PC-3 (cell line): ENCODE data around the gene SMYD3.

ENCODE experiments used
- CTCF ChIP-seq: fragments of 300-600 bp; sonication (generic); conservative IDR thresholded peaks from 2 replicates; pipeline ENCODE4 v1.5.1; 2017; ENCODE audit warnings: antibody characterized with exemption, low read depth, mild to moderate bottlenecking, low read length
- EZH2 ChIP-seq: fragments of 300-600 bp; sonication (generic); IDR thresholded peaks from one replicate; pipeline ENCODE4 v1.6.1; 2017; ENCODE audit warnings: antibody characterized with exemption, mild to moderate bottlenecking, low read length; ENCODE audit not compliant: unreplicated experiment

DNA sequence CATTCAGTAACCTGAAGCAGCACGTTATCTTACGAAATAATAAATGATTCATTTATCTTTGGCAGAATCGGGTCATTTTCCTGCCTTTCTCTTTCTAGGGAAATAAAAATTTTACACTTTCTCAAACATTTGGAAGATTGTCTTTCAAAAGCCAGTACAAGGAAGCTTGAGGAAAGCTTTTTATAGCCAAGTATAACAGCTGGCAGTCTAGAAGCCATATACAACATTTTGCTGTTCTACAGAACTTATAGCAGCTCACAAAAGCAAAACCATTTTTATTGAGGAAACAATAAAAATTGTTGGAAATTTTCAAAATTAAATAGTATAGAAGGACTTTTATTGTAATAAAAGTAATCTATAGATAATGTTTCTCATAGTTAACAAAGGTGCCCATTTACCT, 448.6 kb downstream of the SMYD3 start:
- no peak for TF ChIP-seq CTCF
- TF ChIP-seq EZH2 = no peak
